Measurements from ENCODE around the gene CASZ1.

CASZ1 gene

DNA sequence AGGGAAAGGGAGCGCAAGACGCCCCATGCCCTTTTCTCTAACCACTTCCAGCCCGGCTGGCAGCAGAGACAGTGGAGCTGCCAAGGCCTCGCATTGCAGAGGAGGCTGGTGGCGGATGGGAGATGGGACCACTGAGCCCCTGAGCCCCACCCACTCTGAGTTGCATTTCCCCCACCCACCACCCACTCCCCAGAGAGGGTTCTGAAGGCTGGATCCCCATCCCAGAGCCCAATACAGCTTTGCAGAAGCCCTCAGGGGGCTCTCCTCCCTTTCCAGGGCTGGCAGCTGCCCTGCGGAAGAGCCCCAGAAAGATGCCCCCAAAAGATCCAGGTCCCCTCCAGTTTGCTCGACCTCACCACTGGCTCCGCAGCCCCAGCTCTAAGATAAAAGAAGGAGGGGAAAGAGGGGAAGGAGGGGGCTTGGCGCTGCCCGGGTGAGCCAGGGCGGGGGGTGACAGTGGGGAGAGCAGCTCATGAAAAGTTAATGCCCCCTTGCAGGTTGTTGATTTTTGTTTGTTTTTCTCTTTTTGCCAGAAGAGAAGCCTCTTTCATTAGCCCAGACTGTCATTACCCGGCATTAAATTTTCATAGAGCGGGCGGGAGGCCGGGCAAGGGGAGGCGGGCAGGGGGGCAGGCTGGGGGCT lies 38.4 kb upstream of the CASZ1 start:
- no peak for FAIRE-seq

DNA sequence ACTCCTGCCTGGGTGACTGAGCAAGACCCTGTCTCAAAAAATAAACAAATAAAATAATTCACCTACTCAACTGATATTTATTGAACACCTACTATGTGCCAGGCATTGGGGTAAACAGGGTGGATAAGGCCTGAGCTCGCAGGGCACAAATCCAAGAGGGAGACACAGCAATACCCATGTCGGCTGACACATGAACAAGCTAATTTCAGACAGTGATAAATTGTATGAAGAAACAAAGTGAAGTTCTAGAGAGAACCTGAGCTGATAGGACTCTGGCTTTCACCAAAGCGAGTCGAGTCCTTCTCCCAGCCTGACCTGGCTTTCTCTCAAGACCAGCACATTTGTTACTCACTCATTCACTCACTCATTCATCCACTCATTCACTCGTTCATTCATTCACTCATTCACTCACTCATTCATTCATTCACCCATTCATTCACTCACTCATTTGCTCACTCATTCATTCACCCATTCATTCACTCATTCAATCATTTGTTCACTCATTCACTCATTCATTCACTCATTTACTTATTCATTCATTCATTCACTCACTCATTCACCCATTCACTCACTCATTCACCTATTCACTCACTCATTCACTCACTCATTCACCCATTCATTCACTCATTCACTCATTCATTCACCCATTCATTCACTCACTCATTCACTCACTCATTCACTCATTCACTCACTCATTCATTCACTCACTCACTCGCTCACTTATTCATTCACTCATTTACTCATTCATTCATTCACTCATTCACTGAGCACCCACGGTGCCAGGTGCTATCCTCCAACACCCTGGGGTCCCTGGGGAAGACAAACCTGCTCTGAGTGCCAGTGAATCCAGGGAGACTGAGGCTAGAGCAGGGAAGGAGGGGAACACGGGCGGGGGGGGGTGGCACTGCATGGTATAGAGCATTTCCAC lies 37.4 kb upstream of the CASZ1 start:
- no peak for DNase-seq (ENCODE audit: insufficient read length, low spot score)
- no peak for FAIRE-seq
- TF ChIP-seq POLR2AphosphoS5 (IDR thresholded peaks at IDR 0.05; ENCODE audit: low read depth, low read length) (no peak), POLR2A (IDR thresholded peaks at IDR 0.05; ENCODE audit: low read depth, low read length) (no peak), SPI1 (IDR thresholded peaks at IDR 0.05; ENCODE audit: low read depth, low read length) (no peak), POU2F2 (IDR thresholded peaks at IDR 0.05; ENCODE audit: low read depth, low read length) (no peak), TAF1 (IDR thresholded peaks at IDR 0.05; ENCODE audit: low read depth, low read length) (no peak)

More for the DNA sequence above, 38.4 kb upstream of the CASZ1 start:
- TF ChIP-seq POLR2A (IDR thresholded peaks at IDR 0.05; ENCODE audit: low read depth, low read length): no peak
- no peak for TF ChIP-seq POLR2AphosphoS5 (IDR thresholded peaks at IDR 0.05; ENCODE audit: low read depth, low read length)
- no peak for TF ChIP-seq SPI1 (IDR thresholded peaks at IDR 0.05; ENCODE audit: low read depth, low read length)
- TF ChIP-seq TAF1 (IDR thresholded peaks at IDR 0.05; ENCODE audit: low read depth, low read length): no peak
- TF ChIP-seq PAX5 (IDR thresholded peaks at IDR 0.05; ENCODE audit: insufficient read depth, low read length, severe bottlenecking): no peak
- no peak for TF ChIP-seq POU2F2 (IDR thresholded peaks at IDR 0.05; ENCODE audit: low read depth, low read length)
- DNase-seq (ENCODE audit: insufficient read length, low spot score): no peak

DNA sequence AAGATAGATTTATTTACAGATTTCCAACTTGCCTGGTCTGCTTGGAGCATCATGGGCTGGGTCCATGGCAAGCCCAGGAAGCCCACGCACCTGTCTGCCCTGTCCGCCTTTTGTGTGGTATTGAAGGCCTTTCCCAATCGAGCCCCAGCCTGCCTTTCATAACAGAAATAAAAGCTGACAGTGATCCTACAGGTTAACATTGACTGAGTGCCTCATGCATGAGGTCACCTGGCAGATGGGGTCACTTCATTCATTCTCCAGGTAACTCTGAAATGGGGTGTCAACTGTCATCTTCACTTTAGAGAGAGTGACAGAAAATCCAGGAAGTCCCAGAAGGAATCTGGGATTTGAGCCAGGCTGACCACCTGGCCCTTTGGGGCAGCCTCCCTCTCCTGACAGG lies 36.3 kb upstream of the CASZ1 start:
- FAIRE-seq (no peak), DNase-seq (ENCODE audit: insufficient read length, low spot score) (no peak)
- TF ChIP-seq PAX5 (IDR thresholded peaks at IDR 0.05; ENCODE audit: insufficient read depth, low read length, severe bottlenecking) (no peak), POU2F2 (IDR thresholded peaks at IDR 0.05; ENCODE audit: low read depth, low read length) (no peak), SPI1 (IDR thresholded peaks at IDR 0.05; ENCODE audit: low read depth, low read length) (no peak), POLR2A (IDR thresholded peaks at IDR 0.05; ENCODE audit: low read depth, low read length) (no peak), POLR2AphosphoS5 (IDR thresholded peaks at IDR 0.05; ENCODE audit: low read depth, low read length) (no peak)

DNA sequence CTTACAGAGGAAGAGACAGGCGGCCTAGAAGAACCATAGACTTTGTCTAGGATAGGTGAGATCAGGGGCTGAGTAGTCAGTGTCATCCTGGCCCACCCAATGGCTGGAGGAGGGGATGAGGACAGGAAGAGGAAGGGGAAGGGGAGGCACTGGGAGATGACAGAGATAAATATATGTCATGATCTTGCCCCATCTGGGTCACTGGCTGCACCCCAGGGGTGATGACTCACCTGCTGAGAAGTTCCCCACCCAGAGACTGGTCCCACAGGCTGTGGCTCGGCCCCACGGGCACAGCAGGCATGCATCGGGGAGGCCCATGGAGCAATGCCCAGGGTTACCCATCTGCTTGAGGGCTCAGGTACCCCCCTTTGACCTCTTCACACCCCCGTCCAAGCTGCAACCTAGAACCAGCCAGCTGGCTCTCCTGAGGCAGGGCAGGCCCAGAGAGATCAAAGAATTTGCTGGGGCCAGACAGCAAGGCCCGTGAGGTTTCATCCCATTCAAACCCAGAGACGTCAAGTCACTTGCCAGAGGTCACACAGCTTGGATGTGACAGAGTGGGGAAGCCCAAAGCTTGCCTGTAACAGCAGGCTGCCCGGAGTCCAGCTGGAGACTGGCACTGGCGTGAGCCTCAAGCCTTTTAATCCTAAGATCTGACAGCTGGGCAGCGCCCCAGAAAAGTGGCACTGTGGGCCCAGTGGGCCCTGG lies 34.7 kb upstream of the CASZ1 start:
- FAIRE-seq (no peak), DNase-seq (ENCODE audit: insufficient read length, low spot score) (no peak)
- TF ChIP-seq POLR2A (IDR thresholded peaks at IDR 0.05; ENCODE audit: low read depth, low read length) (no peak), SPI1 (IDR thresholded peaks at IDR 0.05; ENCODE audit: low read depth, low read length) (no peak), PAX5 (IDR thresholded peaks at IDR 0.05; ENCODE audit: insufficient read depth, low read length, severe bottlenecking) (no peak)

DNA sequence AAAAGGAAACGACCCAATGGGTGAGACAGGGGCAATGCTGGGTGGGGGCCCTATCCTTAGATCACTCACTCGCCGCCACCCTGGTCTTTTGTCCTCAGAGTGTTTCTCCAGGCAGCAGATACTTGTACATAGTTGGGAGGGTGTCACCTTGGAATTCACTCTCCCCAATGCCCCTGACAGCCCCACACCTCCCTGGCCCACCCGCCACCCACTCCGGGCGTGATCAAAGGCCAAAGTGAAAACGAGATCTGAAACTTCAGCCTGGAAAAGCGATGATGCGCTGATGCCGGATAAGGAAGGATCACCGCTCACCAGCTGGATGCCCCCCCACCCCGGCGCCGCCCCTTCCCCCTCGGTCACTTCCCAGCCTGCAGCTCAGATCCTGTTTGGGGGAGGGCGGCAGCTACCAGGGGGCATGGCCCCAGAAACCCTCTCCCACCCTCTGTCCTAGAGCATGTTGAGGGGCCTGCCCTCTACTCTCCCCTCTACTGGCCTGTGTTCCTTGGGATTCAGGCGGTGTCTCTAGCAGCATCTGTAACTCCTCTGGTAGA lies 33.6 kb upstream of the CASZ1 start:
- FAIRE-seq (no peak), DNase-seq (ENCODE audit: insufficient read length, low spot score) (no peak)
- no peak for TF ChIP-seq POLR2A (IDR thresholded peaks at IDR 0.05; ENCODE audit: low read depth, low read length)
- no peak for TF ChIP-seq POU2F2 (IDR thresholded peaks at IDR 0.05; ENCODE audit: low read depth, low read length)
- no peak for TF ChIP-seq SPI1 (IDR thresholded peaks at IDR 0.05; ENCODE audit: low read depth, low read length)
- no peak for TF ChIP-seq TAF1 (IDR thresholded peaks at IDR 0.05; ENCODE audit: low read depth, low read length)
- no peak for TF ChIP-seq POLR2AphosphoS5 (IDR thresholded peaks at IDR 0.05; ENCODE audit: low read depth, low read length)

DNA sequence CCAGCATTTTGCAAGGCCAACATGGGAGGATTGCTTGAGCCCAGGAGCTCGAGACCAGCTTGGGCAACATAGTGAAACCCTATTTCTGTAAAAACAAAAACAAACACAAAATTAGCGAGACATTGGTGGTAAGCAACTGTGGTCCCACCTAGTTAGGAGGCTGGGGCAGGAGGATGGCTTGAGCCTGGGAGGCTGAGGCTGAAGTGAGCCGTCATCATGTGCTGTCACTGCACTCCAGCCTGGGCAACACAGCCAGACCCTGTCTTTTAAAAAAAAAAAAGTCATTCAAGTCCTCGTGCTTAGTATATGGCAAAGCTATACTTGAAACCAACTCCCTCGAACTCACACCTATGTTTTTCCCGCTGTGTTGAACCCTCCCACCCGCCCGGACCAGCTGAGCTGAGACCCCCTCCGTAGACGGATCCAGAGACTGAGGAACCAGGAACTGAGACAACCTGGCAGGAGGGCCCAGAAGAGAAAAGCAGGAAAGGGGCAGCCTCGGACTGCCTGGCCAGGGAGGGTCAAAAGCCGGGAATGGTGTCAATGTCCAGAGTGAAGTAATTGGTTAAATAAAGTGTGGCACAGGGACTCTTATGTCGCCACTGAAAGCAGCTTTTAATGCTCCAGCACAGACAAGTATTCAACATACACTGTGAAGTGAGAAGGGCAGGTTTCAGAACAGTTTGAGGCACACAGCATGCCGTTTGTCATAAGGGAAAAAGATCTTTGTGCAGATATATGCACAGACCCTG lies 32.8 kb upstream of the CASZ1 start:
- no peak for DNase-seq (ENCODE audit: insufficient read length, low spot score)
- no peak for FAIRE-seq
- TF ChIP-seq POU2F2 (IDR thresholded peaks at IDR 0.05; ENCODE audit: low read depth, low read length) (no peak), SPI1 (IDR thresholded peaks at IDR 0.05; ENCODE audit: low read depth, low read length) (no peak), POLR2A (IDR thresholded peaks at IDR 0.05; ENCODE audit: low read depth, low read length) (no peak), TAF1 (IDR thresholded peaks at IDR 0.05; ENCODE audit: low read depth, low read length) (no peak), PAX5 (IDR thresholded peaks at IDR 0.05; ENCODE audit: insufficient read depth, low read length, severe bottlenecking) (no peak), POLR2AphosphoS5 (IDR thresholded peaks at IDR 0.05; ENCODE audit: low read depth, low read length) (no peak)

DNA sequence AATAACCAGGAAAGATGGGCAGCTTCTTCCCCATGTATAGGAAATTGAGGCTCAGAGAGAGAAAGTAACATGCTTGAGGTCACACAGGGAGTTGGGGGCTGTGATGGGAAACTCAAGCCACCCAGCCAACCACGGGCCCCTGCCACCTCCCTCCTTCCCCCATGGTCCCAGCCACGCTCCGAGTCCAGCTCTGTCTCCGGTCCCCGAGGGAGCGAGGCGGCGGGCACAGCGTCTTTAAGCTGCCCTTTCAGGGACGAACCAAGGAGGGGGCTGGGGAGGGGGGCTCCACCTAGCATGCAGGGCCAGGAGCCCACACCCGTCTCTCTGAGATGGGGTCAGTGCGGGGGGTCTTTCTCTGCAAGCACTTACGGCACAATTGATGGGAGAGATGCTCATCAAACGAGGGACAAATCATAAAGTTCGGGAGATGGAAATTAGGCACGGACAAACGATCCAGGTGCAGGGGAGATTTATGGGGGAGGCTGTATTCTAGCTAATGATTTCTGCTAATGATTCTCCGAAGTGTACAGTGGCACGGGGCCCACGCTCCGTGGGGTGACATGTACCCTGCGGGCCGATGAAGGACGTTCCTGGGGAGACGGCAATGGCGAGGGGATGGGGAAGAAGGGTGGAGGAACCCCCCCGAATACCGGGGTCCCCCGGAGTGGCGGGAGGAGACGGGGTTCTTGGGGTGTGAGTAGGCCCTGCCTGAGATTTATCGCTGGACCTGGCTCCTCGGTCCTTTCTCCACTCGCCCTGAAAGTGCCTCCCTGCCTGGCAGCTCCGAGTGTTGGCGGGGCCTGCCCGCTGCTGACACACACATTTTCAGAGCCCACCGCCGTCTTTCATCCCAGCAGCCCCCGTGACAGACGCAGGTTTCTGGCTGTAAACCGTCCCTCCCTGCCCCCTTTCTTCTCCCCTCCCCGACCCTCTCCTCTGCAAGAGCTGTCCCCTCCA lies 31.2 kb upstream of the CASZ1 start:
- TF ChIP-seq TAF1 (IDR thresholded peaks at IDR 0.05; ENCODE audit: low read depth, low read length) (no peak), POLR2AphosphoS5 (IDR thresholded peaks at IDR 0.05; ENCODE audit: low read depth, low read length) (no peak), SPI1 (IDR thresholded peaks at IDR 0.05; ENCODE audit: low read depth, low read length) (no peak), POU2F2 (IDR thresholded peaks at IDR 0.05; ENCODE audit: low read depth, low read length) (no peak), POLR2A (IDR thresholded peaks at IDR 0.05; ENCODE audit: low read depth, low read length) (no peak), PAX5 (IDR thresholded peaks at IDR 0.05; ENCODE audit: insufficient read depth, low read length, severe bottlenecking) (no peak)
- FAIRE-seq (no peak), DNase-seq (ENCODE audit: insufficient read length, low spot score) (no peak)

DNA sequence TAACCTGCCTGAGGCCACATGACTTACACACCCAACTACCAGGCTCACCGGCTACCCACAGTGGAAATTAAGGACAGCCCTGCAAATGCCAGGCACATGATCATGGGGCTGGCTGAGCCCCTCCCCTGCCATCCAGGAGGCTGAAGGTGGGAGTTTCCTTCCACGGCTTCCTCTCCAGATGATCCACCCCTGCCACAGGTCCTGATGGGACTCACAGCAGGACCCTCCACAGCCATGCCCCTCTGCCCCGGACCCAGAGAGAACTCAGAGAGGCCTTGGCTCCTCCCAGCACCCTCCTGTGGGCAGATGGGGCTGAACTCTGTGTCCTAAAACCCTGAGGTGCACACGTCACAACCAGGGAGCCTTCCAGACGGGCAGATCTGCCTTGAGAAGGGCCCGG lies 29.1 kb upstream of the CASZ1 start:
- FAIRE-seq (no peak), DNase-seq (ENCODE audit: insufficient read length, low spot score) (no peak)
- TF ChIP-seq POU2F2 (IDR thresholded peaks at IDR 0.05; ENCODE audit: low read depth, low read length) (no peak), POLR2A (IDR thresholded peaks at IDR 0.05; ENCODE audit: low read depth, low read length) (no peak), SPI1 (IDR thresholded peaks at IDR 0.05; ENCODE audit: low read depth, low read length) (no peak), TAF1 (IDR thresholded peaks at IDR 0.05; ENCODE audit: low read depth, low read length) (no peak), PAX5 (IDR thresholded peaks at IDR 0.05; ENCODE audit: insufficient read depth, low read length, severe bottlenecking) (no peak), POLR2AphosphoS5 (IDR thresholded peaks at IDR 0.05; ENCODE audit: low read depth, low read length) (no peak)
